Panc1 (cell line): ENCODE results near the gene NR1I3. TPM values are rescaled to one million over a fixed set of nuclear protein-coding genes. Genes with fewer than 3 reads are reported as not detected.

Experiments used
- ATAC-seq: fragments of 200-7000 bp; cut with Tn5 transposase; 2 replicates; pipeline ENCODE4 v1.9.1; 2020; ENCODE audit warnings: mild to moderate bottlenecking, moderate library complexity
- BruUV-seq: library from RNA; stranded (reverse); fragments of 400-500 nt; replicated peaks from 2 replicates; lab custom pipeline; 2021; lab: Mats Ljungman, UMichigan
- CTCF ChIA-PET: fragments of 300-600 bp; sonication (Branson Sonifier 250); formaldehyde crosslinking; loops from one replicate; lab custom pipeline; 2022; ENCODE audit warnings: antibody characterized with exemption; lab: Charles Lee
- POLR2A ChIA-PET: fragments of 300-600 bp; sonication (Branson Sonifier 250); formaldehyde crosslinking; loops from one replicate; lab custom pipeline; 2022; ENCODE audit warnings: antibody characterized with exemption; lab: Charles Lee
- DNase-seq: peaks from one replicate; pipeline ENCODE4 v3.0.0-alpha.2; 2010; ENCODE audit warnings: low read depth, low spot score
- H3K27ac ChIP-seq: 2 replicates; pipeline ENCODE4 v1.5.1; 2011; ENCODE audit warnings: mild to moderate bottlenecking, low read length, inconsistent platforms
- H3K27me3 ChIP-seq: fragments of 200-500 bp; sonication (Bioruptor generic); 2 replicates; pipeline ENCODE4 v1.6.0; 2014; ENCODE audit warnings: low read length, inconsistent platforms; ENCODE audit not compliant: control insufficient read depth, insufficient read depth
- H3K36me3 ChIP-seq: fragments of 200-500 bp; sonication (Bioruptor generic); 2 replicates; pipeline ENCODE4 v1.5.1; 2014; ENCODE audit warnings: inconsistent platforms, mild to moderate bottlenecking, low read length, moderate library complexity; ENCODE audit not compliant: control insufficient read depth, insufficient read depth
- H3K4me1 ChIP-seq: 2 replicates; pipeline ENCODE4 v1.5.1; 2011; ENCODE audit warnings: inconsistent platforms, mild to moderate bottlenecking, low read length, moderate library complexity; ENCODE audit not compliant: control insufficient read depth, insufficient read depth
- H3K4me3 ChIP-seq, 2 experiments: 2 replicates each; pipeline ENCODE4 v1.5.1; 2011 to 2012; ENCODE audit warnings: low read depth in 2 of 2, low read length in 2 of 2, mild to moderate bottlenecking in 2 of 2, inconsistent platforms in 1 of 2, moderate library complexity in 1 of 2
- H3K9me3 ChIP-seq: fragments of 200-500 bp; sonication (Bioruptor generic); 2 replicates; pipeline ENCODE4 v1.5.1; 2014; ENCODE audit warnings: low read depth, mild to moderate bottlenecking, inconsistent platforms, low read length, moderate library complexity; ENCODE audit not compliant: control insufficient read depth, insufficient read depth
- POLR2AphosphoS5 ChIP-seq: IDR thresholded peaks from 2 replicates; pipeline ENCODE4 v1.6.1; 2012; ENCODE audit warnings: mild to moderate bottlenecking, low read depth, low read length, moderate library complexity
- REST ChIP-seq, 2 experiments: IDR thresholded peaks; 2 replicates each; pipeline ENCODE4 v1.6.1; 2011 to 2012; ENCODE audit warnings: low read depth in 2 of 2, control low read depth in 1 of 2, low read length in 1 of 2, mild to moderate bottlenecking in 1 of 2, moderate library complexity in 1 of 2; ENCODE audit not compliant: insufficient read depth in 1 of 2
- SIN3A ChIP-seq: IDR thresholded peaks from 2 replicates; pipeline ENCODE4 v1.6.1; 2012; ENCODE audit warnings: low read depth, mild to moderate bottlenecking, low read length, moderate library complexity, borderline replicate concordance; ENCODE audit not compliant: insufficient read depth
- TCF7L2 ChIP-seq: IDR thresholded peaks from 2 replicates; pipeline ENCODE4 v1.6.1; 2011; ENCODE audit warnings: mild to moderate bottlenecking, low read depth, low read length, inconsistent platforms
- in situ Hi-C: cut with HindIII; loops from 2 replicates; pipeline ENCODE4 v1.10.0; 2016; ENCODE audit warnings: low sequenced_read_pairs, low pct_unique_long_range_greater_than_20kb
- intact Hi-C: fragments of 100-400 bp; cut with micrococcal nuclease; formaldehyde crosslinking; loops from one replicate; pipeline ENCODE4 v1.10.0; 2022; ENCODE audit not compliant: unreplicated experiment
- total RNA-seq: library from RNA; stranded (reverse); gene quantifications from one replicate; pipeline ENCODE4 v1.2.1, GENCODE V29; 2021; ENCODE audit not compliant: unreplicated experiment
- TF ChIP-seq, protein P1 (sequence below): fragments of 450-650 bp; IDR thresholded peaks from 2 replicates; pipeline ENCODE4 v1.5.1; 2017; ENCODE audit warnings: mild to moderate bottlenecking

NR1I3 gene
- total RNA-seq, 1 experiment from 2014 or later, result not detected

DNA sequence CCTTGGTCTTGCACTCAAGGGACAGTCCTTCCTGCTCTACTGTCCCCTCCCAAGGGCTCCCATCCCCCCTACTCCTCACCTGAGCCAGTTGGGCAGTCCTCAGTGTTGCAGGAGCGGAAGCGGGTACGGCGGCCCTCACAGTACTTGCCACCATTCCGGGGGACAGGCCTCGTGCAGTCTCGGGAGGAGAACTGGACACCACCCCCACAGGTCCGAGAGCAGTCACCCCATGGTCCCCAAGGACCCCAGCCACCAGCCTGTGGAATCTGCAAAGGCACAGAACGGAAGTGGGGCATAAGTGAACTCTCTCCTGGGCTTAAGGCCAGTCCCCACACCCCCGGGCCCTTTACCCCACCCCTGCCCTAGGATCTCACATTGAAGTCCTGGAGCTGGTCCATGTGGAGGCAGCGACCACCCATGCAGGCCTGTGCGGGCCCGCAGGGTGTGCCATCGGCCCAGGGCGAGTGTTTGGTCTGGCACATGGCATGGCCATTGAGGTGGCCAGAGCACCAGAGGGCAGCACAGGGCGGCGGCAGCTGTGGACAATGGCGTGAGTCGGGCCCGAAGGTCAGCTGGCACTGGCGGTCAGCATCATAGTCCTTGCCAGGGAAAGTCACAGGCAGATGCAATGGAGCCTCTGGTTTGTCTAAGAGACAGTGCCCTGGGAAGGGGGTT is 44.3 kb downstream of the NR1I3 start:
- Histone ChIP-seq H3K27ac (no peak overlapping the region), H3K9me3 (no peaks in the 10 kb centered on the region), H3K36me3 (no peaks in the 10 kb centered on the region), H3K4me3 (no peak overlapping the region), H3K4me1 (peaks cover 9% of the 10 kb centered on the region), H3K27me3 (no peaks in the 10 kb centered on the region)
- BruUV-seq, result no TSS peak
- in situ Hi-C loops, result no loop called here
- ATAC-seq (peak; percentile 41; the same call in 1 of the 2 replicates), DNase-seq (no peak)
- intact Hi-C loops, result loop anchor here (5.0 kb wide), 1 partner anchor 179 kb away; no protein-coding TSS in a partner anchor
- POLR2A ChIA-PET, result no interaction called here
- CTCF ChIA-PET, result interaction anchor here (0.7 to 1.1 kb wide), 3 partner anchors 181 to 211 kb away, joined by 3 to 8 read pairs (median 3); no protein-coding TSS in a partner anchor
- TF ChIP-seq REST (IDR thresholded peaks at IDR 0.05; ENCODE audit: insufficient read depth in 1 of 2, low read depth in 2 of 2, low read length in 1 of 2) (no peak), POLR2AphosphoS5 (no peak), TCF7L2 (no peak), SIN3A (no peak)
- TF ChIP-seq, protein P1, sequence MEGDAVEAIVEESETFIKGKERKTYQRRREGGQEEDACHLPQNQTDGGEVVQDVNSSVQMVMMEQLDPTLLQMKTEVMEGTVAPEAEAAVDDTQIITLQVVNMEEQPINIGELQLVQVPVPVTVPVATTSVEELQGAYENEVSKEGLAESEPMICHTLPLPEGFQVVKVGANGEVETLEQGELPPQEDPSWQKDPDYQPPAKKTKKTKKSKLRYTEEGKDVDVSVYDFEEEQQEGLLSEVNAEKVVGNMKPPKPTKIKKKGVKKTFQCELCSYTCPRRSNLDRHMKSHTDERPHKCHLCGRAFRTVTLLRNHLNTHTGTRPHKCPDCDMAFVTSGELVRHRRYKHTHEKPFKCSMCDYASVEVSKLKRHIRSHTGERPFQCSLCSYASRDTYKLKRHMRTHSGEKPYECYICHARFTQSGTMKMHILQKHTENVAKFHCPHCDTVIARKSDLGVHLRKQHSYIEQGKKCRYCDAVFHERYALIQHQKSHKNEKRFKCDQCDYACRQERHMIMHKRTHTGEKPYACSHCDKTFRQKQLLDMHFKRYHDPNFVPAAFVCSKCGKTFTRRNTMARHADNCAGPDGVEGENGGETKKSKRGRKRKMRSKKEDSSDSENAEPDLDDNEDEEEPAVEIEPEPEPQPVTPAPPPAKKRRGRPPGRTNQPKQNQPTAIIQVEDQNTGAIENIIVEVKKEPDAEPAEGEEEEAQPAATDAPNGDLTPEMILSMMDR, result no peak; the same call in 1 of the 2 replicates

DNA sequence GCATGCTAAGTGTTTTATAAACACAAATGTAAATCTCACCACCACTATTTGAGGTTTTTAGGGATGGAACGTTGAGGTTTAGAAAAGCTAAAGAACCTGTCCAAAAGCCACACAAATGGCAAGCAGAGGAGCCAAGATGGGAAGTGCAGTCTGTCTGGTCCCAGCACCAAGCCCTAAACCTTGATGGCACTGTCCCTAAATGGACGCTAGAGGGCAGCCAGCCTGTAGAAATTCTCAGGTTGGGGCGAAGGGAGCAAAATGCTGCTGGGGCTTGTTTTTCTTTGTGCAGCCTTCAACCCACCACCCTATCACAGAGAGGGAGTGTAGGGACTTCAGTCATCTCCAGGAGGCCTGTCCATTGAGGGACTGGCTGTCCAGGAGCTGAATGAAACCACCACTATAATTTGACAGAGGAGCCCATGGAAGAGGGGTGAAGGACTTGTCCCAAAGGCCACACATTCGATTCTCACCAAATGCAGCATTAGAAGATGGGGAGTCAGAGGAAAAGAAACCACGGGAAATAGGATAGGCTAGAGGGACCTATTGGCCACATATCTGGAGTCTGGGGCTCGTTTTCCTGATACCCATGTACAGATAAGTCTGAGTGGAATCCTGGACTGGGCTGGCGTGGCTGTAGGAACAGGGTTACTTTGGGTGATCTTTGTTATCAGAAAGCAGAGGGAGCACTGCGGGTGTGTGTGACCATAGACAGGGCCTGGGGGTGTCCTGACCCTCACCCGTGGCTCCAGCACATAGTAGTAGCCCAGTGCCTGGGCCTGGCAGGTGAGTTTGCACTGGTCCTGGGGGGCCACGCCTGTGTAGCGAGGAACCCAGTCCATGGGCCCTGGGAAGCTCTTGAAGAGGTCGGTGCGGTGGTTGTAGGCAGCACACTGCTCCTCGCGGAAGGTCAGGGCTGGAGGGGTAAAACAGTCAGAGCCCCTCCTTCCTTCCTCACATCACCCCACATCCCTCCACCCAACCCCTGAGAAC is 45.2 kb downstream of the NR1I3 start:
- intact Hi-C loops, result loop anchor here (5.0 kb wide), 1 partner anchor 180 kb away; no protein-coding TSS in a partner anchor
- DNase-seq, result no peak
- no peaks in the 10 kb centered on the region for H3K27me3 ChIP-seq
- no peak overlapping the region for H3K27ac ChIP-seq
- TF ChIP-seq, protein P1, result peak; percentile 96
- no peak for TF ChIP-seq REST (IDR thresholded peaks at IDR 0.05; ENCODE audit: insufficient read depth in 1 of 2, low read depth in 2 of 2, low read length in 1 of 2)
- no peak for TF ChIP-seq POLR2AphosphoS5
- TF ChIP-seq TCF7L2, result no peak
- no peak for TF ChIP-seq SIN3A
- CTCF ChIA-PET, result interaction anchor here (0.7 to 1.2 kb wide), 5 partner anchors 33 to 212 kb away, joined by 3 to 8 read pairs (median 3); partner anchors contain the start of gene TOMM40L
- H3K36me3 ChIP-seq, result no peaks in the 10 kb centered on the region
- H3K4me1 ChIP-seq, result no peaks in the 10 kb centered on the region
- no TSS peak for BruUV-seq
- H3K4me3 ChIP-seq, result no peak overlapping the region
- in situ Hi-C loops, result no loop called here
- POLR2A ChIA-PET, result no interaction called here
- H3K9me3 ChIP-seq, result no peaks in the 10 kb centered on the region
- peak; percentile 86 for ATAC-seq
